Esophagus muscularis mucosa (tissue), 3 donors: ENCODE results near the gene MIOX.

Experiments
- CTCF ChIP-seq, 3 experiments: fragments of 200-600 bp in 2 of 3; fragments of 450-650 bp in 1 of 3; sonication (generic) in 2 of 3; IDR thresholded peaks; one replicate each; pipeline ENCODE4 v1.5.1; 2017 to 2019; ENCODE audit warnings: antibody characterized with exemption in 3 of 3, mild to moderate bottlenecking in 2 of 3, moderate library complexity in 1 of 3
- POLR2A ChIP-seq: fragments of 450-650 bp; IDR thresholded peaks from one replicate; pipeline ENCODE4 v1.6.1; 2017; ENCODE audit warnings: antibody characterized with exemption, moderate library complexity, mild to moderate bottlenecking, low read depth
- POLR2AphosphoS5 ChIP-seq, 2 donors: sonication (generic); formaldehyde crosslinking; IDR thresholded peaks; one replicate each; pipeline ENCODE4 v1.6.1; 2017; ENCODE audit warnings: antibody characterized with exemption in 2 of 2

GRCh38 chr22:50529897-50530579 is 43.4 kb downstream of the MIOX start, which contains the start of gene TYMP:
- TF ChIP-seq CTCF (IDR thresholded peaks at IDR 0.05) (no peak), POLR2AphosphoS5 (IDR thresholded peaks at IDR 0.05) (peak; percentile 61 to 80), POLR2A (peak; percentile 46)
